ENCODE measurements around the gene AIMP1.
A peak's percentile ranks its signal among the peaks of the same experiment; 100 is the strongest.

The AIMP1 gene

GRCh38 chr4:106315968-106316772, at the start of gene AIMP1, which contains the start of gene TBCK (continued):
- no peak for TF ChIP-seq MYNN (tag by site-specific recombination; IDR thresholded peaks at IDR 0.05; ENCODE audit: borderline replicate concordance)
- peak; percentile 33; the same call in 1 of the 2 replicates for TF ChIP-seq SP3 (tag by site-specific recombination; IDR thresholded peaks at IDR 0.05)
- peak; percentile 74 for TF ChIP-seq GLIS2 (tag by site-specific recombination; IDR thresholded peaks at IDR 0.05)
- no peak for TF ChIP-seq ZNF837 (tag by site-specific recombination; IDR thresholded peaks at IDR 0.05)
- TF ChIP-seq ZBTB21 (tag by site-specific recombination; IDR thresholded peaks at IDR 0.05), result peak; percentile 65; the same call in 1 of the 2 replicates
- no peak for TF ChIP-seq YY2 (tag by site-specific recombination; IDR thresholded peaks at IDR 0.05)
- TF ChIP-seq ZNF548 (tag by site-specific recombination; IDR thresholded peaks at IDR 0.05), result no peak
- TF ChIP-seq ZBTB10 (tag by site-specific recombination; IDR thresholded peaks at IDR 0.05), result no peak
- TF ChIP-seq ZNF132 (tag by site-specific recombination; IDR thresholded peaks at IDR 0.05; ENCODE audit: borderline replicate concordance), result no peak
- no peak for TF ChIP-seq BCL6B (tag by site-specific recombination; IDR thresholded peaks at IDR 0.05)
- 0 out of 2 replicates have a peak, but pooled peaks have one; percentile 35 for TF ChIP-seq GLIS1 (tag by site-specific recombination; IDR thresholded peaks at IDR 0.05)
- TF ChIP-seq ZNF585B (tag by site-specific recombination; IDR thresholded peaks at IDR 0.05), result no peak
- no peak for TF ChIP-seq ZBTB7A (tag by site-specific recombination; IDR thresholded peaks at IDR 0.05; ENCODE audit: low read depth)
- TF ChIP-seq ZNF112 (tag by site-specific recombination; IDR thresholded peaks at IDR 0.05), result no peak
- TF ChIP-seq ZFP41 (tag by site-specific recombination; IDR thresholded peaks at IDR 0.05; ENCODE audit: borderline replicate concordance), result no peak
- no peak for TF ChIP-seq HOXA7 (CRISPR knock-in tag; IDR thresholded peaks at IDR 0.05; ENCODE audit: borderline replicate concordance)
- TF ChIP-seq ZBTB48 (tag by site-specific recombination; IDR thresholded peaks at IDR 0.05), result peak; percentile 79
- no peak; the same call in 1 of the 2 replicates for TF ChIP-seq KLF16 (tag by site-specific recombination; IDR thresholded peaks at IDR 0.05)
- no peak for TF ChIP-seq ZFP3 (tag by site-specific recombination; IDR thresholded peaks at IDR 0.05; ENCODE audit: low read depth)
- TF ChIP-seq, protein P1, sequence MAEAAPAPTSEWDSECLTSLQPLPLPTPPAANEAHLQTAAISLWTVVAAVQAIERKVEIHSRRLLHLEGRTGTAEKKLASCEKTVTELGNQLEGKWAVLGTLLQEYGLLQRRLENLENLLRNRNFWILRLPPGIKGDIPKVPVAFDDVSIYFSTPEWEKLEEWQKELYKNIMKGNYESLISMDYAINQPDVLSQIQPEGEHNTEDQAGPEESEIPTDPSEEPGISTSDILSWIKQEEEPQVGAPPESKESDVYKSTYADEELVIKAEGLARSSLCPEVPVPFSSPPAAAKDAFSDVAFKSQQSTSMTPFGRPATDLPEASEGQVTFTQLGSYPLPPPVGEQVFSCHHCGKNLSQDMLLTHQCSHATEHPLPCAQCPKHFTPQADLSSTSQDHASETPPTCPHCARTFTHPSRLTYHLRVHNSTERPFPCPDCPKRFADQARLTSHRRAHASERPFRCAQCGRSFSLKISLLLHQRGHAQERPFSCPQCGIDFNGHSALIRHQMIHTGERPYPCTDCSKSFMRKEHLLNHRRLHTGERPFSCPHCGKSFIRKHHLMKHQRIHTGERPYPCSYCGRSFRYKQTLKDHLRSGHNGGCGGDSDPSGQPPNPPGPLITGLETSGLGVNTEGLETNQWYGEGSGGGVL (tag by site-specific recombination; IDR thresholded peaks at IDR 0.05), result no peak
- no peak for TF ChIP-seq ZNF37A (tag by site-specific recombination; IDR thresholded peaks at IDR 0.05)
- no peak; the same call in 1 of the 2 replicates for TF ChIP-seq TRIM28 (IDR thresholded peaks at IDR 0.05; ENCODE audit: borderline replicate concordance, low read length)
- TF ChIP-seq ZNF600 (tag by site-specific recombination; IDR thresholded peaks at IDR 0.05), result no peak; the same call in 1 of the 2 replicates
- TF ChIP-seq REST (tag by site-specific recombination; IDR thresholded peaks at IDR 0.05), result peak; percentile 81
- no peak for TF ChIP-seq ZNF555 (tag by site-specific recombination; conservative IDR thresholded peaks at IDR 0.05)
- peak; percentile 56; the same call in 1 of the 2 replicates for TF ChIP-seq ZNF394 (tag by site-specific recombination; IDR thresholded peaks at IDR 0.05; ENCODE audit: borderline replicate concordance)
- TF ChIP-seq ZNF623 (tag by site-specific recombination; IDR thresholded peaks at IDR 0.05), result no peak
- TF ChIP-seq, protein P2, sequence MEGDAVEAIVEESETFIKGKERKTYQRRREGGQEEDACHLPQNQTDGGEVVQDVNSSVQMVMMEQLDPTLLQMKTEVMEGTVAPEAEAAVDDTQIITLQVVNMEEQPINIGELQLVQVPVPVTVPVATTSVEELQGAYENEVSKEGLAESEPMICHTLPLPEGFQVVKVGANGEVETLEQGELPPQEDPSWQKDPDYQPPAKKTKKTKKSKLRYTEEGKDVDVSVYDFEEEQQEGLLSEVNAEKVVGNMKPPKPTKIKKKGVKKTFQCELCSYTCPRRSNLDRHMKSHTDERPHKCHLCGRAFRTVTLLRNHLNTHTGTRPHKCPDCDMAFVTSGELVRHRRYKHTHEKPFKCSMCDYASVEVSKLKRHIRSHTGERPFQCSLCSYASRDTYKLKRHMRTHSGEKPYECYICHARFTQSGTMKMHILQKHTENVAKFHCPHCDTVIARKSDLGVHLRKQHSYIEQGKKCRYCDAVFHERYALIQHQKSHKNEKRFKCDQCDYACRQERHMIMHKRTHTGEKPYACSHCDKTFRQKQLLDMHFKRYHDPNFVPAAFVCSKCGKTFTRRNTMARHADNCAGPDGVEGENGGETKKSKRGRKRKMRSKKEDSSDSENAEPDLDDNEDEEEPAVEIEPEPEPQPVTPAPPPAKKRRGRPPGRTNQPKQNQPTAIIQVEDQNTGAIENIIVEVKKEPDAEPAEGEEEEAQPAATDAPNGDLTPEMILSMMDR (tag by site-specific recombination; IDR thresholded peaks at IDR 0.05), result no peak
